ENCODE results near the gene GPR52.

DNA sequence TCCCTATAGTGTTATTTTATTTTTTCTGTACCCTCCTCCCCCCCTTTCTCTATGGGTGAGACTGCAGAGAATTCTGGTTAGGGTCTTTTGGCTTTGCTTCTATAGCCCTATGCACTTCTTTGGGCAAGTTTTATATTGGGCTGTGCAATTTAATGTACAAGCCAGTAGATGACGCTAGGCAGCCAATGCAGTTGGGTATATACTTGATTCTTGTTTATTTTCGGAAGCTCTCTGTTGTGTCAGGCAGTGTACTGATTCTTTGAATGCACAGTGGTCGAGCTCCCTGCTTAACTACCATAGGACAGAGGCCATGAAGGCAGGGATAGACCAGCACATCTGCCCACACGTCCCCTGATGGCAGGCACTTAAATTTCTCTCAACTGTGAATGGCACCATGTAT is 34.1 kb upstream of the GPR52 start:
- TF ChIP-seq, protein P1, sequence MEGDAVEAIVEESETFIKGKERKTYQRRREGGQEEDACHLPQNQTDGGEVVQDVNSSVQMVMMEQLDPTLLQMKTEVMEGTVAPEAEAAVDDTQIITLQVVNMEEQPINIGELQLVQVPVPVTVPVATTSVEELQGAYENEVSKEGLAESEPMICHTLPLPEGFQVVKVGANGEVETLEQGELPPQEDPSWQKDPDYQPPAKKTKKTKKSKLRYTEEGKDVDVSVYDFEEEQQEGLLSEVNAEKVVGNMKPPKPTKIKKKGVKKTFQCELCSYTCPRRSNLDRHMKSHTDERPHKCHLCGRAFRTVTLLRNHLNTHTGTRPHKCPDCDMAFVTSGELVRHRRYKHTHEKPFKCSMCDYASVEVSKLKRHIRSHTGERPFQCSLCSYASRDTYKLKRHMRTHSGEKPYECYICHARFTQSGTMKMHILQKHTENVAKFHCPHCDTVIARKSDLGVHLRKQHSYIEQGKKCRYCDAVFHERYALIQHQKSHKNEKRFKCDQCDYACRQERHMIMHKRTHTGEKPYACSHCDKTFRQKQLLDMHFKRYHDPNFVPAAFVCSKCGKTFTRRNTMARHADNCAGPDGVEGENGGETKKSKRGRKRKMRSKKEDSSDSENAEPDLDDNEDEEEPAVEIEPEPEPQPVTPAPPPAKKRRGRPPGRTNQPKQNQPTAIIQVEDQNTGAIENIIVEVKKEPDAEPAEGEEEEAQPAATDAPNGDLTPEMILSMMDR (IDR thresholded peaks at IDR 0.05; ENCODE audit: low read depth, low read length) = no peak
- TF ChIP-seq POLR2A (IDR thresholded peaks at IDR 0.05; ENCODE audit: extremely low read depth, insufficient read length) (no peak), MYC (IDR thresholded peaks at IDR 0.05; ENCODE audit: low read depth, low read length) (no peak)
- TF ChIP-seq, protein P2, sequence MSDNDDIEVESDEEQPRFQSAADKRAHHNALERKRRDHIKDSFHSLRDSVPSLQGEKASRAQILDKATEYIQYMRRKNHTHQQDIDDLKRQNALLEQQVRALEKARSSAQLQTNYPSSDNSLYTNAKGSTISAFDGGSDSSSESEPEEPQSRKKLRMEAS (IDR thresholded peaks at IDR 0.05; ENCODE audit: low read depth, low read length) = no peak
